Loucy (cell line): Measurements from ENCODE around the gene GABBR2.

Source experiments
- CTCF ChIP-seq: fragments of 200-600 bp; sonication (generic); conservative IDR thresholded peaks from 2 replicates; pipeline ENCODE4 v1.5.1; 2014; ENCODE audit warnings: mild to moderate bottlenecking, antibody characterized with exemption, low read length
- EZH2phosphoT487 ChIP-seq: fragments of 200-600 bp; IDR thresholded peaks from 2 replicates; pipeline ENCODE4 v1.6.1; 2018; ENCODE audit warnings: antibody characterized with exemption, mild to moderate bottlenecking, moderate library complexity, borderline replicate concordance

GRCh38 chr9:98652741-98653140, 56.0 kb downstream of the GABBR2 start:
- TF ChIP-seq CTCF (no peak), EZH2phosphoT487 (no peak)
